K562 (cell line): Measurements from ENCODE around the gene EHD2. TPM values are rescaled to one million over a fixed set of nuclear protein-coding genes. Genes with fewer than 3 reads are reported as not detected.

Experiments
- POLR2G ChIP-seq: fragments of 200-400 bp; formaldehyde crosslinking; IDR thresholded peaks from 2 replicates; pipeline ENCODE4 v1.6.1; 2017; ENCODE audit warnings: low read depth, mild to moderate bottlenecking, antibody characterized with exemption, low read length, moderate library complexity
- PRPF4 ChIP-seq: fragments of 200-400 bp; formaldehyde crosslinking; IDR thresholded peaks from one replicate; pipeline ENCODE4 v1.6.1; 2017; ENCODE audit warnings: low read length, low read depth, mild to moderate bottlenecking; ENCODE audit not compliant: insufficient read depth, poor library complexity, severe bottlenecking
- PYGO2 ChIP-seq: fragments of 450-650 bp; IDR thresholded peaks from 2 replicates; pipeline ENCODE4 v1.6.1; 2016; ENCODE audit warnings: mild to moderate bottlenecking, missing genetic modification characterization, moderate library complexity, missing compliant biosample characterization
- RBFOX2 ChIP-seq: fragments of 200-400 bp; formaldehyde crosslinking; IDR thresholded peaks from 2 replicates; pipeline ENCODE4 v1.6.1; 2017; ENCODE audit warnings: low read depth, mild to moderate bottlenecking, low read length, moderate library complexity
- ZNF143 ChIP-seq: sonication (generic); formaldehyde crosslinking; IDR thresholded peaks from 2 replicates; pipeline ENCODE4 v1.9.0; 2022; ENCODE audit warnings: mild to moderate bottlenecking, missing genetic modification reagents
- polyA plus RNA-seq, 8 experiments: library from polyadenylated mRNA; depleted of rRNA in 4 of 8; stranded (reverse) in 5 of 8; unstranded in 3 of 8; fragments of >200 nt; fragmentation: Nextera tagmentation in 2 of 8; fragmentation: Illumina TruSeq in 1 of 8; extraction: Ambion mirVana in 2 of 8; extraction: Trizol in 1 of 8; gene quantifications; 2 replicates each; pipeline versions ENCODE4 v1.2.1 to v1.2.3, GENCODE V29; 2011 to 2014; ENCODE audit warnings: inconsistent platforms in 1 of 8, missing spikeins in 1 of 8
- total RNA-seq, 7 experiments: library from RNA; depleted of rRNA in 6 of 7; stranded (reverse); fragments of >200 nt in 6 of 7; fragmentation: Illumina TruSeq in 2 of 7; extraction: Trizol in 2 of 7; gene quantifications; 2 replicates each; pipeline versions ENCODE4 v1.2.1 to v1.2.3, GENCODE V29; 2011 to 2021; ENCODE audit warnings: low replicate concordance in 1 of 7
- TF ChIP-seq, protein P1 (sequence below): sonication (generic); formaldehyde crosslinking; IDR thresholded peaks from 2 replicates; pipeline ENCODE4 v1.8.0; 2023; ENCODE audit warnings: missing genetic modification reagents, mild to moderate bottlenecking, borderline replicate concordance
- TF ChIP-seq, protein P2 (sequence below): fragments of 200-800 bp; sonication (Bioruptor generic); IDR thresholded peaks from 2 replicates; pipeline ENCODE4 v1.6.1; 2017; ENCODE audit warnings: missing genetic modification characterization, missing compliant biosample characterization
- TF ChIP-seq, protein P3 (sequence below): fragments of 450-650 bp; formaldehyde crosslinking; IDR thresholded peaks from 2 replicates; pipeline ENCODE4 v1.4.0; 2020; ENCODE audit warnings: mild to moderate bottlenecking, moderate library complexity
- TF ChIP-seq, protein P4 (sequence below): sonication (generic); formaldehyde crosslinking; IDR thresholded peaks from 2 replicates; pipeline ENCODE4 v1.4.0; 2020; ENCODE audit warnings: mild to moderate bottlenecking, missing genetic modification reagents
- TF ChIP-seq, protein P5 (sequence below), 2 experiments: fragments of 250-450 bp in 1 of 2; fragments of 450-650 bp in 1 of 2; sonication (Bioruptor Pico) in 1 of 2; IDR thresholded peaks; 2 replicates each; pipeline versions ENCODE4 v1.6.1 to v1.8.0; 2016 to 2021; ENCODE audit warnings: mild to moderate bottlenecking in 2 of 2, moderate library complexity in 2 of 2, missing compliant biosample characterization in 1 of 2, missing genetic modification characterization in 1 of 2
- TF ChIP-seq, protein P6 (sequence below), 2 experiments: fragments of 450-650 bp; IDR thresholded peaks; 2 replicates each; pipeline ENCODE4 v1.6.1; 2016

The EHD2 gene
- total and polyA plus RNA-seq, 9 of the 15 experiments (the other 6 are each of a cell fraction or from before 2014, with no cell fraction given): 1.7 to 32.2 (median 3.0) TPM

DNA sequence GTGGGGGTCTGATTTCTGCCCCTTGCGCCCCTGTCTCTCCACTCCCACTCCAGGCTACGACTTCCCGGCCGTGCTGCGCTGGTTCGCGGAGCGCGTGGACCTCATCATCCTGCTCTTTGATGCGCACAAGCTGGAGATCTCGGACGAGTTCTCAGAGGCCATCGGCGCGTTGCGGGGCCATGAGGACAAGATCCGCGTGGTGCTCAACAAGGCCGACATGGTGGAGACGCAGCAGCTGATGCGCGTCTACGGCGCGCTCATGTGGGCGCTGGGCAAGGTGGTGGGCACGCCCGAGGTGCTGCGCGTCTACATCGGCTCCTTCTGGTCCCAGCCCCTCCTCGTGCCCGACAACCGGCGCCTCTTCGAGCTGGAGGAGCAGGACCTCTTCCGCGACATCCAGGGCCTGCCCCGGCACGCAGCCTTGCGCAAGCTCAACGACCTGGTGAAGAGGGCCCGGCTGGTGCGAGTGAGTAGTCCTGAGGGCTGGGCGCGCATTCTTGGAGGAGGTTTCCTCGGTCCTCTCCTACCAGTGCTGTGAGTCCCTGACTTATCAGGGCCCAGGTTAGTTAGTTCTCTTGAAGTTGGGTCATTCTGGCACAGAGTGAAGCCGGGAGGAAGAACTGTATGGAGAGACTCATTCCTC is 12.7 kb downstream of the EHD2 start (continued):
- TF ChIP-seq, protein P1, sequence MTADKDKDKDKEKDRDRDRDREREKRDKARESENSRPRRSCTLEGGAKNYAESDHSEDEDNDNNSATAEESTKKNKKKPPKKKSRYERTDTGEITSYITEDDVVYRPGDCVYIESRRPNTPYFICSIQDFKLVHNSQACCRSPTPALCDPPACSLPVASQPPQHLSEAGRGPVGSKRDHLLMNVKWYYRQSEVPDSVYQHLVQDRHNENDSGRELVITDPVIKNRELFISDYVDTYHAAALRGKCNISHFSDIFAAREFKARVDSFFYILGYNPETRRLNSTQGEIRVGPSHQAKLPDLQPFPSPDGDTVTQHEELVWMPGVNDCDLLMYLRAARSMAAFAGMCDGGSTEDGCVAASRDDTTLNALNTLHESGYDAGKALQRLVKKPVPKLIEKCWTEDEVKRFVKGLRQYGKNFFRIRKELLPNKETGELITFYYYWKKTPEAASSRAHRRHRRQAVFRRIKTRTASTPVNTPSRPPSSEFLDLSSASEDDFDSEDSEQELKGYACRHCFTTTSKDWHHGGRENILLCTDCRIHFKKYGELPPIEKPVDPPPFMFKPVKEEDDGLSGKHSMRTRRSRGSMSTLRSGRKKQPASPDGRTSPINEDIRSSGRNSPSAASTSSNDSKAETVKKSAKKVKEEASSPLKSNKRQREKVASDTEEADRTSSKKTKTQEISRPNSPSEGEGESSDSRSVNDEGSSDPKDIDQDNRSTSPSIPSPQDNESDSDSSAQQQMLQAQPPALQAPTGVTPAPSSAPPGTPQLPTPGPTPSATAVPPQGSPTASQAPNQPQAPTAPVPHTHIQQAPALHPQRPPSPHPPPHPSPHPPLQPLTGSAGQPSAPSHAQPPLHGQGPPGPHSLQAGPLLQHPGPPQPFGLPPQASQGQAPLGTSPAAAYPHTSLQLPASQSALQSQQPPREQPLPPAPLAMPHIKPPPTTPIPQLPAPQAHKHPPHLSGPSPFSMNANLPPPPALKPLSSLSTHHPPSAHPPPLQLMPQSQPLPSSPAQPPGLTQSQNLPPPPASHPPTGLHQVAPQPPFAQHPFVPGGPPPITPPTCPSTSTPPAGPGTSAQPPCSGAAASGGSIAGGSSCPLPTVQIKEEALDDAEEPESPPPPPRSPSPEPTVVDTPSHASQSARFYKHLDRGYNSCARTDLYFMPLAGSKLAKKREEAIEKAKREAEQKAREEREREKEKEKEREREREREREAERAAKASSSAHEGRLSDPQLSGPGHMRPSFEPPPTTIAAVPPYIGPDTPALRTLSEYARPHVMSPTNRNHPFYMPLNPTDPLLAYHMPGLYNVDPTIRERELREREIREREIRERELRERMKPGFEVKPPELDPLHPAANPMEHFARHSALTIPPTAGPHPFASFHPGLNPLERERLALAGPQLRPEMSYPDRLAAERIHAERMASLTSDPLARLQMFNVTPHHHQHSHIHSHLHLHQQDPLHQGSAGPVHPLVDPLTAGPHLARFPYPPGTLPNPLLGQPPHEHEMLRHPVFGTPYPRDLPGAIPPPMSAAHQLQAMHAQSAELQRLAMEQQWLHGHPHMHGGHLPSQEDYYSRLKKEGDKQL (CRISPR knock-in tag): no peak
- TF ChIP-seq, protein P2, sequence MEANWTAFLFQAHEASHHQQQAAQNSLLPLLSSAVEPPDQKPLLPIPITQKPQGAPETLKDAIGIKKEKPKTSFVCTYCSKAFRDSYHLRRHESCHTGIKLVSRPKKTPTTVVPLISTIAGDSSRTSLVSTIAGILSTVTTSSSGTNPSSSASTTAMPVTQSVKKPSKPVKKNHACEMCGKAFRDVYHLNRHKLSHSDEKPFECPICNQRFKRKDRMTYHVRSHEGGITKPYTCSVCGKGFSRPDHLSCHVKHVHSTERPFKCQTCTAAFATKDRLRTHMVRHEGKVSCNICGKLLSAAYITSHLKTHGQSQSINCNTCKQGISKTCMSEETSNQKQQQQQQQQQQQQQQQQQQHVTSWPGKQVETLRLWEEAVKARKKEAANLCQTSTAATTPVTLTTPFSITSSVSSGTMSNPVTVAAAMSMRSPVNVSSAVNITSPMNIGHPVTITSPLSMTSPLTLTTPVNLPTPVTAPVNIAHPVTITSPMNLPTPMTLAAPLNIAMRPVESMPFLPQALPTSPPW (CRISPR knock-in tag): no peak
- TF ChIP-seq, protein P3, sequence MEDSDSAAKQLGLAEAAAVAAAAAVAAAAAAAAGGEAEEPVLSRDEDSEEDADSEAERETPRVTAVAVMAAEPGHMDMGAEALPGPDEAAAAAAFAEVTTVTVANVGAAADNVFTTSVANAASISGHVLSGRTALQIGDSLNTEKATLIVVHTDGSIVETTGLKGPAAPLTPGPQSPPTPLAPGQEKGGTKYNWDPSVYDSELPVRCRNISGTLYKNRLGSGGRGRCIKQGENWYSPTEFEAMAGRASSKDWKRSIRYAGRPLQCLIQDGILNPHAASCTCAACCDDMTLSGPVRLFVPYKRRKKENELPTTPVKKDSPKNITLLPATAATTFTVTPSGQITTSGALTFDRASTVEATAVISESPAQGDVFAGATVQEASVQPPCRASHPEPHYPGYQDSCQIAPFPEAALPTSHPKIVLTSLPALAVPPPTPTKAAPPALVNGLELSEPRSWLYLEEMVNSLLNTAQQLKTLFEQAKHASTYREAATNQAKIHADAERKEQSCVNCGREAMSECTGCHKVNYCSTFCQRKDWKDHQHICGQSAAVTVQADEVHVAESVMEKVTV (CRISPR knock-in tag): no peak
- TF ChIP-seq PRPF4: peak; percentile 27
- TF ChIP-seq, protein P4, sequence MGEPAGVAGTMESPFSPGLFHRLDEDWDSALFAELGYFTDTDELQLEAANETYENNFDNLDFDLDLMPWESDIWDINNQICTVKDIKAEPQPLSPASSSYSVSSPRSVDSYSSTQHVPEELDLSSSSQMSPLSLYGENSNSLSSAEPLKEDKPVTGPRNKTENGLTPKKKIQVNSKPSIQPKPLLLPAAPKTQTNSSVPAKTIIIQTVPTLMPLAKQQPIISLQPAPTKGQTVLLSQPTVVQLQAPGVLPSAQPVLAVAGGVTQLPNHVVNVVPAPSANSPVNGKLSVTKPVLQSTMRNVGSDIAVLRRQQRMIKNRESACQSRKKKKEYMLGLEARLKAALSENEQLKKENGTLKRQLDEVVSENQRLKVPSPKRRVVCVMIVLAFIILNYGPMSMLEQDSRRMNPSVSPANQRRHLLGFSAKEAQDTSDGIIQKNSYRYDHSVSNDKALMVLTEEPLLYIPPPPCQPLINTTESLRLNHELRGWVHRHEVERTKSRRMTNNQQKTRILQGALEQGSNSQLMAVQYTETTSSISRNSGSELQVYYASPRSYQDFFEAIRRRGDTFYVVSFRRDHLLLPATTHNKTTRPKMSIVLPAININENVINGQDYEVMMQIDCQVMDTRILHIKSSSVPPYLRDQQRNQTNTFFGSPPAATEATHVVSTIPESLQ: no peak
- TF ChIP-seq, protein P5, sequence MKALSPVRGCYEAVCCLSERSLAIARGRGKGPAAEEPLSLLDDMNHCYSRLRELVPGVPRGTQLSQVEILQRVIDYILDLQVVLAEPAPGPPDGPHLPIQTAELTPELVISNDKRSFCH (CRISPR knock-in tag; IDR thresholded peaks at IDR 0.05): no peak
- TF ChIP-seq, protein P5 (tag; IDR thresholded peaks at IDR 0.05): no peak
- TF ChIP-seq RBFOX2: peak; percentile 62
- TF ChIP-seq, protein P6, sequence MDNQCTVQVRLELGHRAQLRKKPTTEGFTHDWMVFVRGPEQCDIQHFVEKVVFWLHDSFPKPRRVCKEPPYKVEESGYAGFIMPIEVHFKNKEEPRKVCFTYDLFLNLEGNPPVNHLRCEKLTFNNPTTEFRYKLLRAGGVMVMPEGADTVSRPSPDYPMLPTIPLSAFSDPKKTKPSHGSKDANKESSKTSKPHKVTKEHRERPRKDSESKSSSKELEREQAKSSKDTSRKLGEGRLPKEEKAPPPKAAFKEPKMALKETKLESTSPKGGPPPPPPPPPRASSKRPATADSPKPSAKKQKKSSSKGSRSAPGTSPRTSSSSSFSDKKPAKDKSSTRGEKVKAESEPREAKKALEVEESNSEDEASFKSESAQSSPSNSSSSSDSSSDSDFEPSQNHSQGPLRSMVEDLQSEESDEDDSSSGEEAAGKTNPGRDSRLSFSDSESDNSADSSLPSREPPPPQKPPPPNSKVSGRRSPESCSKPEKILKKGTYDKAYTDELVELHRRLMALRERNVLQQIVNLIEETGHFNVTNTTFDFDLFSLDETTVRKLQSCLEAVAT (IDR thresholded peaks at IDR 0.05): peak in 1 of 2 experiments; percentile 43; a peak in 1 of 4 replicates
- no peak for TF ChIP-seq PYGO2 (tag)
- TF ChIP-seq ZNF143 (CRISPR knock-in tag): no peak
- TF ChIP-seq POLR2G: peak; percentile 67
